GM21619 (cell line): ENCODE data around the gene SDK2.

Source experiments
- ATAC-seq: cut with Tn5 transposase; IDR thresholded peaks from one replicate; pipeline ENCODE4 v1.9.1; 2021; ENCODE audit not compliant: unreplicated experiment

Gene SDK2

GRCh38 chr17:73613271-73614233 lies 30.7 kb downstream of the SDK2 start:
- ATAC-seq: no peak

GRCh38 chr17:73612031-73612472 lies 32.2 kb downstream of the SDK2 start:
- no peak for ATAC-seq

GRCh38 chr17:73611630-73612029 lies 32.6 kb downstream of the SDK2 start:
- no peak for ATAC-seq

GRCh38 chr17:73610331-73610911 lies 33.8 kb downstream of the SDK2 start:
- ATAC-seq: no peak

GRCh38 chr17:73609758-73610157 lies 34.5 kb downstream of the SDK2 start:
- ATAC-seq: no peak

- ATAC-seq: no peak
These were observed 35.2 kb downstream of the SDK2 start for GRCh38 chr17:73609060-73609459.

- ATAC-seq: no peak
These were observed 38.8 kb downstream of the SDK2 start for GRCh38 chr17:73605444-73605843.

- no peak for ATAC-seq
These were observed 39.8 kb downstream of the SDK2 start for GRCh38 chr17:73604476-73604875.

GRCh38 chr17:73603971-73604370 lies 40.3 kb downstream of the SDK2 start:
- no peak for ATAC-seq

- ATAC-seq: no peak
These were observed 44.0 kb downstream of the SDK2 start for GRCh38 chr17:73600103-73600871.

GRCh38 chr17:73599599-73599998 lies 44.6 kb downstream of the SDK2 start:
- ATAC-seq: no peak

- no peak for ATAC-seq
These were observed 46.0 kb downstream of the SDK2 start for GRCh38 chr17:73598212-73598611.

- no peak for ATAC-seq
These were observed 48.3 kb downstream of the SDK2 start for GRCh38 chr17:73595931-73596330.

GRCh38 chr17:73595479-73595878 lies 48.8 kb downstream of the SDK2 start:
- no peak for ATAC-seq

GRCh38 chr17:73595068-73595467 lies 49.2 kb downstream of the SDK2 start:
- no peak for ATAC-seq

GRCh38 chr17:73594598-73594997 lies 49.6 kb downstream of the SDK2 start:
- ATAC-seq: no peak

GRCh38 chr17:73594025-73594424 lies 50.2 kb downstream of the SDK2 start:
- ATAC-seq: no peak

- ATAC-seq: no peak
These were observed 50.8 kb downstream of the SDK2 start for GRCh38 chr17:73593249-73593965.

- ATAC-seq: no peak
These were observed 51.7 kb downstream of the SDK2 start for GRCh38 chr17:73592501-73592961.

- ATAC-seq: no peak
These were observed 52.2 kb downstream of the SDK2 start for GRCh38 chr17:73592079-73592415.
